Nephron (organoid): ENCODE data around the gene COL27A1.
"Not testable (repeated sequence)": the region's sequence is repeated elsewhere in the genome, so short reads cannot be mapped to it uniquely, and the experiment has no call there.

Experiments used
- H3K27ac Mint-ChIP-seq, 3 experiments: 2 replicates each; pipeline ENCODE4 v1.8.0; 2020; ENCODE audit warnings: mixed read lengths in 3 of 3, mild to moderate bottlenecking in 2 of 3, moderate library complexity in 1 of 3
- H3K27me3 Mint-ChIP-seq: 2 replicates; pipeline ENCODE4 v1.8.0; 2021; ENCODE audit warnings: low read depth, mild to moderate bottlenecking, moderate library complexity, mixed read lengths
- H3K36me3 Mint-ChIP-seq: 2 replicates; pipeline ENCODE4 v1.8.0; 2020; ENCODE audit warnings: low read depth, mixed read lengths
- H3K4me1 Mint-ChIP-seq: 2 replicates; pipeline ENCODE4 v1.8.0; 2020; ENCODE audit warnings: mixed read lengths
- H3K4me3 Mint-ChIP-seq, 3 experiments: 2 replicates each; pipeline ENCODE4 v1.8.0; 2020; ENCODE audit warnings: mild to moderate bottlenecking in 3 of 3, mixed read lengths in 3 of 3, moderate library complexity in 2 of 3
- H3K9me3 Mint-ChIP-seq: 2 replicates; pipeline ENCODE4 v1.8.0; 2020; ENCODE audit warnings: mixed read lengths
- TF ChIP-seq, protein P1 (sequence below), 3 experiments: fragments of 200-600 bp; sonication (generic); IDR thresholded peaks; one replicate each; pipeline ENCODE4 v1.5.0; 2021; ENCODE audit warnings: antibody characterized with exemption in 3 of 3; ENCODE audit not compliant: unreplicated experiment in 3 of 3

The COL27A1 gene

DNA sequence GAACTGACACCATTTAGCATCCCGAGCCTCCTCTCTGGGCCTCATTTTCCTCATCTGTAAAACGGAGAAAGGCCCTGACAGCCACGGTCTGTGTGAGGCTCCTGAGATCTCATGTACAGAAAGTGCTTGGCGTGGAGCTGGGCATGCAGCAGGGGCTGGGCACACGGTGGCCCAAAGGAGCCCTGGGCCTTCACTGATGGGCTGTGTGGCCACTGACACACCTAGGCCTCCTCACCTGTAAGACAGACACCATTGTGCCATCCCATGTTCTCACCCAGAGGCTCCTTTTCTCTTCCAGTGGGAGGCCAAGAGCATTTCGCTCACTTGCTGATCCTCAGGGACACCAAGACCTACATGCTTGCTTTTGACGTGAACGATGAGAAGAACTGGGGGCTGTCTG lies 169.2 kb downstream of the COL27A1 start:
- Mint-ChIP-seq H3K36me3 (no peaks in the 10 kb centered on the region), H3K4me3 (no peak overlapping the region), H3K27me3 (no peaks in the 10 kb centered on the region), H3K4me1 (no peaks in the 10 kb centered on the region), H3K9me3 (no peaks in the 10 kb centered on the region), H3K27ac (no peak overlapping the region)
- TF ChIP-seq, protein P1, sequence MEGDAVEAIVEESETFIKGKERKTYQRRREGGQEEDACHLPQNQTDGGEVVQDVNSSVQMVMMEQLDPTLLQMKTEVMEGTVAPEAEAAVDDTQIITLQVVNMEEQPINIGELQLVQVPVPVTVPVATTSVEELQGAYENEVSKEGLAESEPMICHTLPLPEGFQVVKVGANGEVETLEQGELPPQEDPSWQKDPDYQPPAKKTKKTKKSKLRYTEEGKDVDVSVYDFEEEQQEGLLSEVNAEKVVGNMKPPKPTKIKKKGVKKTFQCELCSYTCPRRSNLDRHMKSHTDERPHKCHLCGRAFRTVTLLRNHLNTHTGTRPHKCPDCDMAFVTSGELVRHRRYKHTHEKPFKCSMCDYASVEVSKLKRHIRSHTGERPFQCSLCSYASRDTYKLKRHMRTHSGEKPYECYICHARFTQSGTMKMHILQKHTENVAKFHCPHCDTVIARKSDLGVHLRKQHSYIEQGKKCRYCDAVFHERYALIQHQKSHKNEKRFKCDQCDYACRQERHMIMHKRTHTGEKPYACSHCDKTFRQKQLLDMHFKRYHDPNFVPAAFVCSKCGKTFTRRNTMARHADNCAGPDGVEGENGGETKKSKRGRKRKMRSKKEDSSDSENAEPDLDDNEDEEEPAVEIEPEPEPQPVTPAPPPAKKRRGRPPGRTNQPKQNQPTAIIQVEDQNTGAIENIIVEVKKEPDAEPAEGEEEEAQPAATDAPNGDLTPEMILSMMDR (IDR thresholded peaks at IDR 0.05; ENCODE audit: unreplicated experiment in 3 of 3), result no peak

DNA sequence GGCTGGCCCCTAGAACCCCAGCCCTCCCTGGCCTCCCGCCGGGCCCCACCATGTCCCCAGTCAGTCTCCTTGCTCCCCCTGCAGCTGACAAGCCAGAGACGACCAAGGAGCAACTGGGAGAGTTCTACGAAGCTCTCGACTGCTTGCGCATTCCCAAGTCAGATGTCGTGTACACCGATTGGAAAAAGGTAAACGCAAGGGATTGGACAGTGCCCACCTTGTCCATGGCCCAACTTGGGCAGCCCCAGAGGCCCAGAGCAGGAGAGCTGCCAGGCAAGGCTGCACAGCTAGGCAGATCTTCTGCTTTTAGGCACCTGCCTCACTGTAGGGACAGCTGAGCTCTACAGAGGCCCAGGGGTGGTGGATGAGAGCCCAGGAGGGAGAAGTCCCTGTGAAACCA lies 169.6 kb downstream of the COL27A1 start:
- H3K4me3 Mint-ChIP-seq, H3K36me3 Mint-ChIP-seq, H3K9me3 Mint-ChIP-seq, H3K4me1 Mint-ChIP-seq, H3K27ac Mint-ChIP-seq, H3K27me3 Mint-ChIP-seq: not testable (repeated sequence)

DNA sequence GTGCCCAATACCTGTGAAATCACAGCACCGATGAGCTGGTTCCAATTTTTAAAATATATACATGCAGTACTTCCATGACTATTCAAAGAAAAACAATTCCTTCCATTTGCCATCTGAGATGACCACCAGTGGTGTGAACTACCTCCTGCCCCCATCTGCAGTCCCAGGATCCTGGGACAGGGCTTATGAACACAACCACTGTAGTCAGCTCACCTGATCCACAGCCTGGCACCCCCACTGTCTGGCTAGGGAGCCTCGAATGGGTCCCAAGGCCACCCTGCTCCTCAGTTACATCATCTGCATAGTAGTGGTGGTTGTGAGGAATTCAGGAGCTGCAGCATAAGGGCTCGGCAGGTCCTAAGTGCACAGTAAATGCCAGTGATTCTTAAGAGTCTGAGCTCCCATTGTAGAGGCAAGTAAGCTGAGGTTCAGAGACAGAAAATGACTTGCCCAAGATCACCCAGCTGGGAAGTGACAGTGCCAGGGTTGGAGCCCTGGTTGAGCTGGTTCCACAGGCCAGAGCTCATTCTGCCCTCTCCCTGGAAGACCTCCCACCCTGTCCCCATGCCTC lies 170.4 kb downstream of the COL27A1 start:
- not testable (repeated sequence) for H3K36me3 Mint-ChIP-seq, H3K4me3 Mint-ChIP-seq, H3K27ac Mint-ChIP-seq, H3K9me3 Mint-ChIP-seq, H3K4me1 Mint-ChIP-seq, H3K27me3 Mint-ChIP-seq

DNA sequence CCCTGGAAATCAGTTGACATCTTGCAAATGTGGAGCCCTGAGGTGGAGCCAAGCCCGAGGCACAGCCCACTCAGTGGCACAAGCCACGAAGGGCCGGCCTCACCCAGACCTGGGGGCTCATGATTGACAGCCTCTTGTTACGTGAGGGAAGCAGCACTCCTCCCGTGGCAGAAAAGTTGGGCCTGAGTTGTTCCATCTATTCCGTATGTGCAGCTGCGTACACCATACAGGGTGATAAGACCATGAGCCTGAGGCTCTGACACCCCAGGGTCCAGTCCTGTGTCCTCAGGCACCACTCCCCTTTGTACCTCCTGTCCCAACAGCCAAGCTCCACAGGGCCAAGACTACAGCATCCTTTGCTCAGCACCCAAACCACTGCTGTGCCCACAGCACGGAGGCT lies 172.4 kb downstream of the COL27A1 start:
- Mint-ChIP-seq H3K4me1 (no peaks in the 10 kb centered on the region), H3K27ac (no peak overlapping the region), H3K4me3 (no peak overlapping the region), H3K27me3 (no peaks in the 10 kb centered on the region), H3K36me3 (no peaks in the 10 kb centered on the region), H3K9me3 (no peaks in the 10 kb centered on the region)
- TF ChIP-seq, protein P1 (IDR thresholded peaks at IDR 0.05; ENCODE audit: unreplicated experiment in 3 of 3), result no peak

DNA sequence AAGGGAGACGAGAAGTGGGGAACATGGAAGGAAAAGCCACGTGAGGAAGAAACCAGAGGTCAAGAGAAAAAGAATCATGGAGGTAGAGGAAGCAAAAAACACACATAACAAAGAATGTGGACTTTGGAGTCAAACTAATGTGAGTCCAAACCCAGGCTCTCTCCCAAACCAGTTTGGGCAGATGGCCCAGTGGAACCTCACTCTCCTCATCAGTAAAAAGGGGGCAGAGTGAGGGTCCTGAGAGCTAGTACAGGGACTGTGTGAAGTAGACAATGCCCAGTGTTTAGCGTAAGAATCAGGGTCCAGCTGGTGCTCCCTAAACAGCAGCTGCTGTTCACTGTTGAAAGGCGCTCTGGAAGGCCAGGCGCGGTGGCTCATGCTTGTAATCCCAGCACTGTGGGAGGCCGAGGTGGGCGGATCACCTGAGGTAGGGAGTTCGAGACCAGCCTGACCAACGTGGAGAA lies 173.1 kb downstream of the COL27A1 start:
- not testable (repeated sequence) for H3K4me1 Mint-ChIP-seq, H3K27ac Mint-ChIP-seq, H3K4me3 Mint-ChIP-seq, H3K36me3 Mint-ChIP-seq, H3K9me3 Mint-ChIP-seq, H3K27me3 Mint-ChIP-seq

DNA sequence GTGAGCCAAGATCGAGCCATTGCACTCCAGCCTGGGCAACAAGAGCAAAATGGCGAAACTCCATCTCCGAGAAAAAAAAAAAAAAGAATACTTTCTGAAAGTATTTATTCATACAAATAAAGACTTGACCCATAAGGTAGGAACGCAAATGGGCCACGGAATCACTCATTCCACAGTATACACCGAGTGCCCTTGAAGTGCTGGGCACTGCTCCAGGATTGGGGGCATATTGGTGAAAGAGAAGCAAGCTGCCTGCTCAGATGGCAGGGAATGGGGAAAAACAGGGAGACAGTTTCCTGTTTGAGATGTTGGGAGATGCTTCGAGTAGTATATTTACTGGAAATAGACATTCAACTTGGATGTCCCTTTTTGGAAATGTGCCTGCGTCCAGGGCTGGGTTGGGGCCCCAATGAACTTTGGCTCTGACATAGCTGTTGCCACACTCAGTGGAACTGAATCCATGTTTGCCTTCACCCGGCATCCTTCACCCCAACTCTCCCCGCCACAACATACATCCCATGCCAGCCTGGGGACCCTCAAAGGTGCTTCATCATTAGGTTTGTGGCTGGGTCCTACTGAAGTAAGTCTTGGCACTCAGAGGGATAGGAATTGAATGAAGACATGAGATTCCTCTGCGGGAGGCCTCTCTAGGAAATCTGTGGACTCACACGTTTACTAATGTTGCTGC lies 173.7 kb downstream of the COL27A1 start:
- H3K4me1 Mint-ChIP-seq, H3K36me3 Mint-ChIP-seq, H3K4me3 Mint-ChIP-seq, H3K27me3 Mint-ChIP-seq, H3K27ac Mint-ChIP-seq, H3K9me3 Mint-ChIP-seq: not testable (repeated sequence)

DNA sequence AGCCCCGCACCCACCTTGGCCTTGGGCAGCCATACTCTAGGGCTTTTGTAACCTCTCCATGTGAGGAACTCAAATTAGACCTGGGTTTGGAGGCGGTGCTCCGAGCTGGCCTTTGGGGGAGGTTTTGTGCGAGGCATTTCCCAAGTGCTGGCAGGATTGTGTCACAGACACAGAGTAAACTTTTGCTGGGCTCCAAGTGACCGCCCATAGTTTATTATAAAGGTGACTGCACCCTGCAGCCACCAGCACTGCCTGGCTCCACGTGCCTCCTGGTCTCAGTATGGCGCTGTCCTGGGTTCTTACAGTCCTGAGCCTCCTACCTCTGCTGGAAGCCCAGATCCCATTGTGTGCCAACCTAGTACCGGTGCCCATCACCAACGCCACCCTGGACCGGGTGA lies 174.3 kb downstream of the COL27A1 start, which contains the start of gene ORM2:
Gene ORM2 (plus strand): TSS at position 245 of the 398 bp plus-strand sequence. CDS start 36 bp downstream, at position 281.
- H3K9me3 Mint-ChIP-seq, H3K27me3 Mint-ChIP-seq, H3K27ac Mint-ChIP-seq, H3K4me3 Mint-ChIP-seq, H3K36me3 Mint-ChIP-seq, H3K4me1 Mint-ChIP-seq: not testable (repeated sequence)

DNA sequence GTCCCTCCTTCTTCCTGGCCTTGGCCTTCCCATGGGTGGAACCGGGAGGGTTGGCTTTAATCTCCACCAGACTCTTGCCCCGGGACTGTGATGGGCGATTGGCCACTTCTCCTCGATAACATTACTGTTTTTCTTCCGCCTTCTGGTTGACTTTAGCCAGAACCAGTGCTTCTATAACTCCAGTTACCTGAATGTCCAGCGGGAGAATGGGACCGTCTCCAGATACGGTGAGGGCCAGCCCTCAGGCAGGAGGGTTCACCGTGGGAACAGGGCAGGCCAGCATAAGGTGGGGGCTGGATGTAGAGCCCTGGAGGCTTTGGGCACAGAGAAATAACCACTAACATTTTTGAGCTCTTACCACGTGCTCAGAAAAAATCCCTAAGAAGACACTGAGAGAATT lies 175.3 kb downstream of the COL27A1 start:
- H3K36me3 Mint-ChIP-seq, result peaks cover 4% of the 10 kb centered on the region
- no peak overlapping the region for H3K27ac Mint-ChIP-seq
- no peaks in the 10 kb centered on the region for H3K27me3 Mint-ChIP-seq
- H3K4me1 Mint-ChIP-seq, result no peaks in the 10 kb centered on the region
- H3K9me3 Mint-ChIP-seq, result no peaks in the 10 kb centered on the region
- H3K4me3 Mint-ChIP-seq, result no peak overlapping the region
- TF ChIP-seq, protein P1 (IDR thresholded peaks at IDR 0.05; ENCODE audit: unreplicated experiment in 3 of 3), result no peak

DNA sequence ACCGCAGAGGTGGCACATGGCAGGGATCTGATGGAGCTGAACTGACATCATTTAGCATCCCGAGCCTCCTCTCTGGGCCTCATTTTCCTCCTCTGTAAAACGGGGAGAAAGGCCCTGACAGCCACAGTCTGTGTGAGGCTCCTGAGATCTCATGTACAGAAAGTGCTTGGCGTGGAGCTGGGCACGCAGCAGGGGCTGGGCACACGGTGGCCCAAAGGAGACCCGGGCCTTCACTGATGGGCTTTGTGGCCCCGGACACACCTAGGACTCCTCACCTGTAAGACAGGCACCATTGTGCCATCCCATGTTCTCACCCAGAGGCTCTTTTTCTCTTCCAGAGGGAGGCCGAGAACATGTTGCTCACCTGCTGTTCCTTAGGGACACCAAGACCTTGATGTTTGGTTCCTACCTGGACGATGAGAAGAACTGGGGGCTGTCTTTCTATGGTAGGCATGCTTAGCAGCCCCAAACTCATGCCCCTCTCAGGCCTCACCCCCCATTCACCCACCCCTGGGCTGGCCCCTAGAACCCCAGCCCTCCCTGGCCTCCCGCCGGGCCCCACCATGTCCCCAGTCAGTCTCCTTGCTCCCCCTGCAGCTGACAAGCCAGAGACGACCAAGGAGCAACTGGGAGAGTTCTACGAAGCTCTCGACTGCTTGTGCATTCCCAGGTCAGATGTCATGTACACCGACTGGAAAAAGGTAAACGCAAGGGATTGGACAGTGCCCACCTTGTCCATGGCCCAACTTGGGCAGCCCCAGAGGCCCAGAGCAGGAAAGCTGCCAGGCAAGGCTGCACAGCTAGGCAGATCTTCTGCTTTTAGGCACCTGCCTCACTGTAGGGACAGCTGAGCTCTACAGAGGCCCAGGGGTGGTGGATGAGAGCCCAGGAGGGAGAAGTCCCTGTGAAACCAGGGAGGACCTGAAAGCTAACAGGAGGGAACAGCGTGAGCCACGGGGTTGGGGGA lies 176.2 kb downstream of the COL27A1 start:
- not testable (repeated sequence) for H3K36me3 Mint-ChIP-seq, H3K4me3 Mint-ChIP-seq, H3K27ac Mint-ChIP-seq, H3K9me3 Mint-ChIP-seq, H3K27me3 Mint-ChIP-seq, H3K4me1 Mint-ChIP-seq

DNA sequence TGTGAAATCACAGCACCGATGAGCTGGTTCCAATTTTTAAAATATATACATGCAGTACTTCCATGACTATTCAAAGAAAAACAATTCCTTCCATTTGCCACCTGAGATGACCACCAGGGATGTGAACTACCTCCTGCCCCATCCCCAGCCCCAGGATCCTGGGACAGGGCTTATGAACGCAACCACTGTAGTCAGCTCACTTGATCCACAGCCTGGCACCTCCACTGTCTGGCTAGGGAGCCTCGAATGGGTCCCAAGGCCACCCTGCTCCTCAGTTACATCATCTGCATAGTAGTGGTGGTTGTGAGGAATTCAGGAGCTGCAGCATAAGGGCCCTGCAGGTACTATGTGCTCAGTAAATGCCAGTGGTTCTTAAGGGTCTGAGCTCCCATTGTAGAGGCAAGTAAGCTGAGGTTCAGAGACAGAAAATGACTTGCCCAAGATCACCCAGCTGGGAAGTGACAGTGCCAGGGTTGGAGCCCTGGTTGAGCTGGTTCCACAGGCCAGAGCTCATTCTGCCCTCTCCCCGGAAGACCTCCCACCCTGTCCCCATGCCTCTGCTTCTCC lies 177.2 kb downstream of the COL27A1 start:
- not testable (repeated sequence) for H3K4me1 Mint-ChIP-seq, H3K4me3 Mint-ChIP-seq, H3K27ac Mint-ChIP-seq, H3K36me3 Mint-ChIP-seq, H3K27me3 Mint-ChIP-seq, H3K9me3 Mint-ChIP-seq

DNA sequence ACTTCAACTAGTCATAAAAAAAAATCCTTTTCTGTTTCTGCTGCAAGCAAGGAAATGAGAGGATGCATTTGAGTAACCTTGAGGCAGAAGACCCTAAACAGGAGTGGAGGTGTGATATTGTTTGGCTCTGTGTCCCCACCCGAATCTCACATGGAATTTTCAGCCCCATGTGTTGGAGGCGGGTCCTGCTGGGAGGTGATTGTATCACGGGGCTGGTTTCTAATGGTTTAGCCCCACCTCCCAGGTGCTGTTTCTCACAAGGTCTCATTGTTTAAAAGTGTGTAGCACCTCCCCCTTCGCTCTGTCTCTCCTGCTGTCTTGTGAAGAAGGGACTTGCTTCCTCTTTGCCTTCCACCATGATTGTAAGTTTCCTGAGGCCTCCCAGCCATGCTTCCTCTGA lies 178.4 kb downstream of the COL27A1 start:
- H3K4me3 Mint-ChIP-seq, H3K27ac Mint-ChIP-seq, H3K9me3 Mint-ChIP-seq, H3K27me3 Mint-ChIP-seq, H3K4me1 Mint-ChIP-seq: not testable (repeated sequence)
- peaks cover 13% of the 10 kb centered on the region for H3K36me3 Mint-ChIP-seq
